Urinary bladder (tissue), 4 donors: ENCODE data around the gene OR2A7. TPM values are rescaled to one million over a fixed set of nuclear protein-coding genes. Genes with fewer than 3 reads are reported as not detected.
"Not testable (repeated sequence)": the region's sequence is repeated elsewhere in the genome, so short reads cannot be mapped to it uniquely, and the experiment has no call there.

Experiments
- DNase-seq: peaks from one replicate; pipeline ENCODE4 v3.0.0-alpha.2; 2015; ENCODE audit errors: extremely low spot score
- H3K27ac ChIP-seq: one replicate; pipeline ENCODE4 v1.5.1; 2013; ENCODE audit warnings: low read depth, mild to moderate bottlenecking, moderate library complexity
- H3K36me3 ChIP-seq: one replicate; pipeline ENCODE4 v1.6.1; 2013; ENCODE audit warnings: mild to moderate bottlenecking, moderate library complexity; ENCODE audit not compliant: insufficient read depth
- H3K4me1 ChIP-seq: one replicate; pipeline ENCODE4 v1.6.1; 2013; ENCODE audit warnings: mild to moderate bottlenecking, moderate library complexity; ENCODE audit not compliant: insufficient read depth
- H3K4me3 ChIP-seq: one replicate; pipeline ENCODE4 v1.5.1; 2013; ENCODE audit warnings: low read depth, low read length
- whole genome bisulfite sequencing: extraction: QIAGEN DNeasy Blood & Tissue Kit; methylation state at CpG from one replicate; pipeline ENCODE4 v1.1.7; 2013; 5-methylcytosine and 5-hydroxymethylcytosine counted together
- polyA plus RNA-seq: library from polyadenylated mRNA; stranded (reverse); fragments of 200-250 nt; gene quantifications from one replicate; pipeline ENCODE4 v1.2.3, GENCODE V29; 2013
- total RNA-seq: library from RNA; depleted of rRNA; stranded (reverse); fragments of >200 nt; gene quantifications from one replicate; pipeline ENCODE4 v1.2.3, GENCODE V29; 2014
- donor health status: healthy with polysubstance abuse.
- donor health status: healthy.

The OR2A7 gene
- total RNA-seq (5.6 TPM), polyA plus RNA-seq (1.2 TPM)

GRCh38 chr7:144264692-144265091 is at the start of gene OR2A7:
TSS of gene OR2A7 (minus strand) at chr7:144264792. CDS start at chr7:144259628, 5,164 bp downstream.
- H3K36me3 ChIP-seq, DNase-seq, H3K27ac ChIP-seq, H3K4me3 ChIP-seq, H3K4me1 ChIP-seq: not testable (repeated sequence)
- 89% methylated on average over 6 of the region's 7 CpGs for WGBS

GRCh38 chr7:144311872-144312469 is 47.4 kb upstream of the OR2A7 start, which contains the start of gene OR2A1:
TSS of gene OR2A1 (plus strand) at chr7:144312419. CDS start at chr7:144318125, 5,706 bp downstream.
- not testable (repeated sequence) for H3K36me3 ChIP-seq, H3K4me1 ChIP-seq, DNase-seq, H3K27ac ChIP-seq, H3K4me3 ChIP-seq
- no CpG with 5 or more reads among the region's 2 CpGs for WGBS

GRCh38 chr7:144311218-144311617 is 46.6 kb upstream of the OR2A7 start:
- not testable (repeated sequence) for H3K27ac ChIP-seq, H3K4me1 ChIP-seq, DNase-seq, H3K36me3 ChIP-seq, H3K4me3 ChIP-seq
- WGBS, result no CpG with 5 or more reads among the region's 2 CpGs

GRCh38 chr7:144309702-144310101 is 45.1 kb upstream of the OR2A7 start:
- DNase-seq, H3K27ac ChIP-seq, H3K4me1 ChIP-seq, H3K36me3 ChIP-seq, H3K4me3 ChIP-seq: not testable (repeated sequence)
- no CpG with 5 or more reads among the region's 2 CpGs for WGBS

- not testable (repeated sequence) for H3K27ac ChIP-seq, H3K4me1 ChIP-seq, DNase-seq, H3K36me3 ChIP-seq, H3K4me3 ChIP-seq
- no CpG with 5 or more reads among the region's 2 CpGs for WGBS
These were observed 40.6 kb upstream of the OR2A7 start for GRCh38 chr7:144305156-144305555.

- not testable (repeated sequence) for H3K4me3 ChIP-seq, H3K4me1 ChIP-seq, H3K36me3 ChIP-seq, H3K27ac ChIP-seq, DNase-seq
- WGBS, result no CpG with 5 or more reads among the region's 5 CpGs
These were observed 39.0 kb upstream of the OR2A7 start for GRCh38 chr7:144303607-144304006.

- WGBS, result no CpG with 5 or more reads among the region's 1 CpG
- not testable (repeated sequence) for H3K27ac ChIP-seq, H3K36me3 ChIP-seq, H3K4me1 ChIP-seq, DNase-seq, H3K4me3 ChIP-seq
These were observed 38.1 kb upstream of the OR2A7 start for GRCh38 chr7:144302578-144303303.

- no CpG with 5 or more reads among the region's 60 CpGs for WGBS
- DNase-seq, H3K27ac ChIP-seq, H3K36me3 ChIP-seq, H3K4me1 ChIP-seq, H3K4me3 ChIP-seq: not testable (repeated sequence)
These were observed 29.4 kb upstream of the OR2A7 start for GRCh38 chr7:144293794-144294499.

- H3K27ac ChIP-seq, H3K36me3 ChIP-seq, H3K4me1 ChIP-seq, DNase-seq, H3K4me3 ChIP-seq: not testable (repeated sequence)
- 96% methylated on average over 2 of the region's 14 CpGs for WGBS
These were observed 28.0 kb upstream of the OR2A7 start for GRCh38 chr7:144292384-144293161.

GRCh38 chr7:144291607-144292006 is 27.0 kb upstream of the OR2A7 start:
- not testable (repeated sequence) for H3K4me3 ChIP-seq, H3K36me3 ChIP-seq, DNase-seq, H3K4me1 ChIP-seq, H3K27ac ChIP-seq
- 40% methylated on average over 2 of the region's 4 CpGs for WGBS

GRCh38 chr7:144287171-144287784 is 22.7 kb upstream of the OR2A7 start:
- DNase-seq, H3K4me3 ChIP-seq, H3K36me3 ChIP-seq, H3K27ac ChIP-seq, H3K4me1 ChIP-seq: not testable (repeated sequence)
- WGBS, result no CpG with 5 or more reads among the region's 3 CpGs

- H3K4me3 ChIP-seq, H3K27ac ChIP-seq, DNase-seq, H3K36me3 ChIP-seq, H3K4me1 ChIP-seq: not testable (repeated sequence)
- no CpG with 5 or more reads among the region's 6 CpGs for WGBS
These were observed 19.1 kb upstream of the OR2A7 start for GRCh38 chr7:144283716-144284115.

- WGBS, result 85% methylated on average over 2 of the region's 4 CpGs
- not testable (repeated sequence) for H3K36me3 ChIP-seq, H3K27ac ChIP-seq, H3K4me3 ChIP-seq, H3K4me1 ChIP-seq, DNase-seq
These were observed 17.9 kb upstream of the OR2A7 start for GRCh38 chr7:144282490-144282889.
